CD4-positive, alpha-beta T cell treated with Interleukin-2 at 100 ng/mL for 4 hours (primary cell): ENCODE results near the gene PTH1R.
A peak's percentile ranks its signal among the peaks of the same experiment; 100 is the strongest.

Experiments
- DNase-seq: peaks from one replicate; pipeline ENCODE4 v3.0.0-alpha.2; 2020; ENCODE audit warnings: low spot score

The PTH1R gene

GRCh38 chr3:46883054-46883829 lies 5.7 kb downstream of the PTH1R start:
- DNase-seq: no peak

- no peak for DNase-seq
Observed at GRCh38 chr3:46883830-46884185, 6.3 kb downstream of the PTH1R start.

GRCh38 chr3:46884427-46884826 lies 6.9 kb downstream of the PTH1R start:
- no peak for DNase-seq

- no peak for DNase-seq
Observed at GRCh38 chr3:46884929-46885328, 7.4 kb downstream of the PTH1R start.

- no peak for DNase-seq
Observed at GRCh38 chr3:46885612-46886011, 8.1 kb downstream of the PTH1R start.

GRCh38 chr3:46887980-46888494 lies 10.5 kb downstream of the PTH1R start:
- DNase-seq: no peak

GRCh38 chr3:46888705-46889104 lies 11.2 kb downstream of the PTH1R start:
- DNase-seq: no peak

GRCh38 chr3:46889381-46890110 lies 12.0 kb downstream of the PTH1R start:
- no peak for DNase-seq

GRCh38 chr3:46890132-46890531 lies 12.6 kb downstream of the PTH1R start:
- no peak for DNase-seq

GRCh38 chr3:46891132-46891531 lies 13.6 kb downstream of the PTH1R start:
- no peak for DNase-seq

GRCh38 chr3:46892285-46893145 lies 15.0 kb downstream of the PTH1R start:
- no peak for DNase-seq

GRCh38 chr3:46893146-46893748 lies 15.7 kb downstream of the PTH1R start:
- no peak for DNase-seq

GRCh38 chr3:46893763-46894162 lies 16.2 kb downstream of the PTH1R start:
- no peak for DNase-seq

GRCh38 chr3:46894256-46894655 lies 16.7 kb downstream of the PTH1R start:
- no peak for DNase-seq

- DNase-seq: peak; percentile 76
Observed at GRCh38 chr3:46895204-46895660, 17.7 kb downstream of the PTH1R start.

- DNase-seq: no peak
Observed at GRCh38 chr3:46895761-46896160, 18.2 kb downstream of the PTH1R start.

- no peak for DNase-seq
Observed at GRCh38 chr3:46896386-46896785, 18.9 kb downstream of the PTH1R start.

- no peak for DNase-seq
Observed at GRCh38 chr3:46897031-46897430, 19.5 kb downstream of the PTH1R start.

- DNase-seq: no peak
Observed at GRCh38 chr3:46897829-46898320, 20.4 kb downstream of the PTH1R start.

GRCh38 chr3:46898321-46899150 lies 21.0 kb downstream of the PTH1R start:
- DNase-seq: no peak
